B cell (primary cell): ENCODE results near the gene TMEM132D. TPM values are rescaled to one million over a fixed set of nuclear protein-coding genes. Genes with fewer than 3 reads are reported as not detected.

Source experiments
- ATAC-seq: fragments of 200-7000 bp; cut with Tn5 transposase; one replicate; pipeline ENCODE4 v1.10.0; 2021; ENCODE audit warnings: low read depth, mild to moderate bottlenecking, moderate number of reproducible peaks, moderate library complexity
- CTCF ChIA-PET: fragments of 350-600 bp; sonication (Branson Sonifier 250); formaldehyde crosslinking; loops from one replicate; lab custom pipeline; 2021; ENCODE audit warnings: antibody characterized with exemption, inconsistent platforms; lab: Charles Lee
- POLR2A ChIA-PET: fragments of 350-600 bp; sonication (Branson Sonifier 250); formaldehyde crosslinking; loops from one replicate; lab custom pipeline; 2021; ENCODE audit warnings: antibody characterized with exemption; lab: Charles Lee
- DNase-seq: peaks from one replicate; pipeline ENCODE4 v3.0.0; 2013
- H2AFZ ChIP-seq: 2 replicates; pipeline ENCODE4 v1.6.1; 2012; ENCODE audit warnings: mild to moderate bottlenecking, low read depth, low read length; ENCODE audit not compliant: insufficient read depth, poor library complexity, severe bottlenecking
- H3K27ac ChIP-seq, 2 donors: 1 replicate in 1 of 2; 2 replicates in 1 of 2; pipeline ENCODE4 v1.5.1; 2012 to 2013; ENCODE audit warnings: low read length in 2 of 2, mild to moderate bottlenecking in 2 of 2, moderate library complexity in 1 of 2
- H3K27me3 ChIP-seq, 4 experiments: fragments of 200-600 bp in 1 of 4; sonication (generic) in 1 of 4; replicated peaks in 1 of 4; 1 replicate in 2 of 4; 2 replicates in 2 of 4; pipeline versions ENCODE4 v1.6.1 to v1.7.0; 2013 to 2016; ENCODE audit warnings: low read length in 3 of 4, mild to moderate bottlenecking in 2 of 4, mixed read lengths in 1 of 4, moderate library complexity in 1 of 4; ENCODE audit not compliant: insufficient read depth in 4 of 4, control insufficient read depth in 3 of 4; ENCODE audit errors: control extremely low read depth in 1 of 4
- H3K36me3 ChIP-seq, 2 experiments: replicated peaks in 1 of 2; 1 replicate in 1 of 2; 2 replicates in 1 of 2; pipeline versions ENCODE4 v1.6.1 to v1.7.1; 2013; ENCODE audit warnings: low read length in 1 of 2; ENCODE audit not compliant: insufficient read depth in 2 of 2, control insufficient read depth in 1 of 2; ENCODE audit errors: control extremely low read depth in 1 of 2, extremely low read depth in 1 of 2
- H3K4me1 ChIP-seq, 2 donors: fragments of 200-600 bp in 1 of 2; sonication (generic) in 1 of 2; 1 replicate in 1 of 2; 2 replicates in 1 of 2; pipeline versions ENCODE4 v1.5.1 to v1.6.1; 2013 to 2017; ENCODE audit warnings: low read length in 2 of 2; ENCODE audit not compliant: control insufficient read depth in 2 of 2, insufficient read depth in 2 of 2
- H3K4me2 ChIP-seq: replicated peaks from 2 replicates; pipeline ENCODE3; 2012; ENCODE audit warnings: mild to moderate bottlenecking, low read depth, low read length; ENCODE audit not compliant: poor library complexity, severe bottlenecking
- H3K4me3 ChIP-seq, 5 experiments: fragments of 200-600 bp in 1 of 5; sonication (generic) in 1 of 5; 1 replicate in 3 of 5; 2 replicates in 2 of 5; pipeline versions ENCODE4 v1.5.1 to v1.7.0; 2011 to 2016; ENCODE audit warnings: low read length in 4 of 5, mild to moderate bottlenecking in 4 of 5, low read depth in 2 of 5, control low read depth in 1 of 5, moderate library complexity in 1 of 5; ENCODE audit not compliant: insufficient read depth in 1 of 5; ENCODE audit errors: control extremely low read depth in 1 of 5, extremely low read depth in 1 of 5
- H3K79me2 ChIP-seq: fragments of 200-600 bp; sonication (generic); one replicate; pipeline ENCODE4 v1.6.0; 2016; ENCODE audit warnings: low read length; ENCODE audit not compliant: control insufficient read depth, insufficient read depth
- H3K9ac ChIP-seq: fragments of 200-600 bp; sonication (generic); 2 replicates; pipeline ENCODE4 v1.6.1; 2017; ENCODE audit warnings: mild to moderate bottlenecking, low read length, moderate library complexity
- H3K9me3 ChIP-seq, 3 donors: one replicate each; pipeline versions ENCODE4 v1.6.1 to v1.7.1; 2013; ENCODE audit warnings: low read length in 2 of 3; ENCODE audit not compliant: control insufficient read depth in 2 of 3, insufficient read depth in 1 of 3; ENCODE audit errors: control extremely low read depth in 1 of 3
- H4K20me1 ChIP-seq: 2 replicates; pipeline ENCODE4 v1.6.0; 2012; ENCODE audit warnings: mild to moderate bottlenecking, low read length; ENCODE audit not compliant: insufficient read depth, control insufficient read depth, poor library complexity, severe bottlenecking
- H3K27ac Mint-ChIP-seq: one replicate; pipeline ENCODE4 v1.8.0; 2021; ENCODE audit warnings: mixed read lengths
- H3K27me3 Mint-ChIP-seq: one replicate; pipeline ENCODE4 v1.8.0; 2021; ENCODE audit warnings: mixed read lengths
- H3K4me1 Mint-ChIP-seq: one replicate; pipeline ENCODE4 v1.8.0; 2021; ENCODE audit warnings: mixed read lengths
- H3K4me3 Mint-ChIP-seq: one replicate; pipeline ENCODE4 v1.8.0; 2021; ENCODE audit warnings: mixed read lengths
- H3K9me3 Mint-ChIP-seq: one replicate; pipeline ENCODE4 v1.8.0; 2022; ENCODE audit warnings: mixed read lengths; ENCODE audit not compliant: insufficient read depth
- CTCF ChIP-seq: fragments of 200-600 bp; IDR thresholded peaks from one replicate; pipeline ENCODE4 v1.8.0; 2022; ENCODE audit warnings: antibody characterized with exemption, mild to moderate bottlenecking
- EZH2 ChIP-seq: IDR thresholded peaks from 2 replicates; pipeline ENCODE4 v1.6.1; 2012; ENCODE audit warnings: borderline replicate concordance, low read depth, mild to moderate bottlenecking, moderate library complexity, low read length; ENCODE audit not compliant: insufficient read depth, poor library complexity, severe bottlenecking
- WGBS: methylation state at CpG from one replicate; pipeline ENCODE4 v1.1.5; 2013; ENCODE audit warnings: missing lambda C conversion rate; ENCODE audit not compliant: insufficient coverage; 5-methylcytosine and 5-hydroxymethylcytosine counted together
- intact Hi-C: fragments of 100-400 bp; cut with micrococcal nuclease; formaldehyde crosslinking; loops from one replicate; pipeline ENCODE4 v1.10.0; 2022
- polyA plus RNA-seq: library from polyadenylated mRNA; depleted of rRNA; stranded (reverse); fragments of >200 nt; gene quantifications from 2 replicates; pipeline ENCODE4 v1.2.3, GENCODE V29; 2012
- total RNA-seq, 2 donors: library from RNA; stranded (reverse); fragments of 120-200 nt in 1 of 2; gene quantifications; 1 replicate in 1 of 2; 2 replicates in 1 of 2; pipeline versions ENCODE4 v1.2.3 to v1.2.4, GENCODE V29; 2013 to 2022

The TMEM132D gene
- total and polyA plus RNA-seq, 2 donors (not counting 1 experiment from before 2014, with no cell fraction given) = not detected

DNA sequence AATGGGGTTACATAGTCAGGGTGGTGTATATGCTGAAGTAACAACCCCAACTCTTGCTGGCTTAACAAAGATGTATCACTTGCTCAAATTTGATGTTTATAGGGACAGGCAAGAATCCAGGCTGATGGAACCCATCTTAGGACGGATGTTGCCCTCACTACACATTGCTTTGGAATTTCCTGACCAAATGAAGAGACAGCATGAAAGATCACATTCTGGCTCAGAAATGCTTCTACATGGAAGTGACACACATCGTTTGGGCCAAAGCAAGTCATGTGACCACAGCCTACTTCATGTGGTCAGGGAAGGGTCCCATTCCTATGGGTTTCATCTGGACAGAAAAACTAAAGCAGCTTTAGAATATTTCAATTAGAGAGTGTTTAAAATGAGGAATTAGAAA lies 345.8 kb downstream of the TMEM132D start:
- POLR2A ChIA-PET = no interaction called here
- 69% methylated on average over 2 of the region's 2 CpGs for WGBS
- ATAC-seq (no peak), DNase-seq (no peak)
- CTCF ChIA-PET = no interaction called here
- Mint-ChIP-seq H3K4me1 (no peaks in the 10 kb centered on the region), H3K27me3 (no peaks in the 10 kb centered on the region), H3K27ac (no peak overlapping the region), H3K4me3 (no peak overlapping the region), H3K9me3 (peaks cover 2% of the 10 kb centered on the region)
- Histone ChIP-seq H3K9me3 (peaks cover 0 to 6% (median 0%) of the 10 kb centered on the region in 3 donors), H3K4me1 (no peaks in the 10 kb centered on the region), H3K9ac (no peak overlapping the region), H3K27ac (no peak overlapping the region), H3K27me3 (no peaks in the 10 kb centered on the region), H3K79me2 (no peaks in the 10 kb centered on the region), H4K20me1 (no peaks in the 10 kb centered on the region), H3K36me3 (no peaks in the 10 kb centered on the region), H3K4me2 (no peak overlapping the region), H3K4me3 (no peak overlapping the region), H2AFZ (no peak overlapping the region)
- no peak for TF ChIP-seq EZH2
- TF ChIP-seq CTCF = no peak
- intact Hi-C loops = no loop called here

GRCh38 chr12:129556082-129556481 lies 347.7 kb downstream of the TMEM132D start:
- Histone ChIP-seq H3K27me3 (no peaks in the 10 kb centered on the region), H3K4me3 (no peak overlapping the region), H3K36me3 (no peaks in the 10 kb centered on the region), H3K9ac (no peak overlapping the region), H2AFZ (no peak overlapping the region), H3K79me2 (no peaks in the 10 kb centered on the region), H4K20me1 (no peaks in the 10 kb centered on the region), H3K9me3 (peaks cover 0 to 9% (median 0%) of the 10 kb centered on the region in 3 donors), H3K4me1 (no peaks in the 10 kb centered on the region), H3K4me2 (no peak overlapping the region), H3K27ac (no peak overlapping the region)
- no peaks in the 10 kb centered on the region for H3K27me3 Mint-ChIP-seq
- no peak for DNase-seq
- no peak for ATAC-seq
- H3K9me3 Mint-ChIP-seq = no peaks in the 10 kb centered on the region
- H3K4me1 Mint-ChIP-seq = no peaks in the 10 kb centered on the region
- TF ChIP-seq CTCF = no peak
- no peak for TF ChIP-seq EZH2
- no peak overlapping the region for H3K27ac Mint-ChIP-seq
- H3K4me3 Mint-ChIP-seq = no peak overlapping the region
- 80% methylated on average over 7 of the region's 9 CpGs for WGBS
- POLR2A ChIA-PET = no interaction called here
- CTCF ChIA-PET = no interaction called here
- intact Hi-C loops = no loop called here
